Measurements from ENCODE around the gene SERPINF2. TPM values are rescaled to one million over a fixed set of nuclear protein-coding genes. Genes with fewer than 3 reads are reported as not detected.
A peak's percentile ranks its signal among the peaks of the same experiment; 100 is the strongest.
"Not testable (repeated sequence)": the region's sequence is repeated elsewhere in the genome, so short reads cannot be mapped to it uniquely, and the experiment has no call there.

Gene SERPINF2
- polyA plus RNA-seq (2013, experiment 1 of 2; ENCODE audit: insufficient read length), result 0.17 TPM
- 0.20 TPM for polyA plus RNA-seq (2013, experiment 2 of 2; ENCODE audit: insufficient read length)

DNA sequence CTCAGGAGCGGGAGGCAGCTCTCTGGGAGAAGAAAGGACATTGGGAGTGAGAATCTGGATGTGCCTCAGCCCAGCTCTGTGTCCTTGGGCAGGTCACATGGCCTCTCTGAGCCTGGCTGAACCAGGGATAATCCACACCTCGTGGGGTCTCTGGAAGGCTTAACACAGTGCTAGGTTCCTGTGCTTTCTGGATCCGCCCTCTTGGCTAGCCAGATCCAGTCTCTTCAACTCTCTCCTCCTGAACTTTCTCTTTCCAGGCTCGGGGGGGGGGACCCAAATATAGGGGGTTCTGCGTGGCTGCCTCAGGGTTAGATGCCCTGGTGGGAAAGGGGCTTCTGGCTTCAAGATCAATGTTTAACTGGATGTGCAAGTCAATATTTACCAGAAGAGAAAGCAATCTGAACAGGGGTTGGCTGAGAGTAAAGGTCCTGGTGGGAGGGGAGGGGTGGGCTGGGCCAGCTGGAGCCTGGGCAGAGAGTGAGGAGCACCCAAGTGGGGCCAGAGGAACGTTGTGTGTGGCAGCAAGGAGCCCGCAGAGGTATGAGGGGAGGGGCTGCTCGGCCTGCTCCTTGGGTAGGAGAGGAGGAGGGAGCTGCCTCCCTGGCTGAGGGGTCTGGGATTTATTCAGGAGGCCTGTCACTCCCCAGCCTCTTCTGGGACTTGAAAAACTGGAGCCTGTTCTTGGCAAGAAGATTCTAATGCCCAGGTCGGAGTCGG is at the start of gene SERPINF2:
Gene SERPINF2, plus strand, starts transcription at position 501 of the 717 bp plus-strand sequence. CDS start 2,125 bp downstream, outside the sequence.
- DNase-seq, result no peak

GRCh38 chr17:1693339-1693738 is 49.3 kb upstream of the SERPINF2 start:
- DNase-seq, result peak; percentile 19

GRCh38 chr17:1695365-1695764 is 47.3 kb upstream of the SERPINF2 start:
- no peak for DNase-seq

DNA sequence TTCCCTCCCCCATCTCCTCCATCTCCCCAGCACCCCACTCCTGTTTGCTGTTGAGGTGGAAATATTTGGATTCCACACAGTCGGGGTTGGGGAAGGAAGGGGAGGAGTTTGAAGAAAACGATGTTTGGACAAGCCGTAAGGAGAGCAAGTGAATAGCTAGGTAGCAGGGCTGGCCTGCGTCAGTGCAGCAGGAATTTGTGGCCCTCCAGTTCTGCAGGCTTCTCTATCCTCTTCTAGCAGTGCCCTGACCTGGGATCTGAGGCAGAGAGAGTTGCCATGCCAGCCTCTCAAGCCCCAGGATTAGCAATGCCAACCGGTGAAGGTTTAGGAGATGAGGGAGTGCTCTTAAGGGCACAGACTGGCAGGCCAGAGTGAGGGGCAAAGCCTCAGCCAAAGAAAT is 45.0 kb upstream of the SERPINF2 start:
- DNase-seq, result no peak

GRCh38 chr17:1699891-1700290 is 42.8 kb upstream of the SERPINF2 start:
- not testable (repeated sequence) for DNase-seq

DNA sequence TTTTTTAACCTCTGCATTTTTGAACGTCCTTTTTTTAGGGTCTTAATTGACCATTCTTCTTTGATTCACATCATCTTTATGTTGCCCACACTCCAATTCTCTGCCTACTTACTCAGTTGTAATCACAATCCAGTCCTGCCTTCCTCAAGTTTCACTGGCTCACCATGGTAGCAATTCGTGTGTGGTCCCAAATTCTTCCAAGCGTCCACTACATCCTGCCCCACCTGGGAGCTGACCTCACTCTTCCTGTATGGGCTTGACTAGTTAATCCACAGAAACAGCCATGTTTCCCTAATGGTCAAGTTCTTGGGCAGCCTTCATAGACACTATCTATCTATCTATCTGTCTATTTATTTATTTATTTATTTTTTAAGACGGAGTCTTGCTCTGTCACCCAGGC is 39.6 kb upstream of the SERPINF2 start:
- no peak for DNase-seq

DNA sequence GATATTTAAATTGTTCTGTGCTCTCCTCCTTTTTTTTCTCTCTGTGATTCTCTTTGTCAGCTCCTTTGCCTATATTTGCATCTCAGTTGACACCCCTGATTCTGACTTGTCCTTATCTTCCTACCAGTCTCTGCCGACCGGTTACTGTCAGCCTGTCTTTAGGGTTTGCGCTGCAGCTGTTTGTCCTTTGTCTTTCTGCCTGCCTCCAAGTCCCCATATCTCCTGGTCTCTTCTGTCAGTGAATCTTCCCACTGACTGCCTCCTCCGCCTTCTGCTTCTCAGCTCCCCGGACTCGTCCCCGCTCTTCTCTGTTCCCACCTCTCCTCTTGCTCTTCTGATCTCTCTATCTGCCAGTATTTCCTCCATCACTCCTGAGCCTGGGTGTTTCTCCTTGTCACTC is 37.7 kb upstream of the SERPINF2 start:
- no peak for DNase-seq

- DNase-seq, result no peak
Measured at GRCh38 chr17:1707107-1707506, 35.6 kb upstream of the SERPINF2 start.

GRCh38 chr17:1708791-1709346 is 33.8 kb upstream of the SERPINF2 start:
- not testable (repeated sequence) for DNase-seq

DNA sequence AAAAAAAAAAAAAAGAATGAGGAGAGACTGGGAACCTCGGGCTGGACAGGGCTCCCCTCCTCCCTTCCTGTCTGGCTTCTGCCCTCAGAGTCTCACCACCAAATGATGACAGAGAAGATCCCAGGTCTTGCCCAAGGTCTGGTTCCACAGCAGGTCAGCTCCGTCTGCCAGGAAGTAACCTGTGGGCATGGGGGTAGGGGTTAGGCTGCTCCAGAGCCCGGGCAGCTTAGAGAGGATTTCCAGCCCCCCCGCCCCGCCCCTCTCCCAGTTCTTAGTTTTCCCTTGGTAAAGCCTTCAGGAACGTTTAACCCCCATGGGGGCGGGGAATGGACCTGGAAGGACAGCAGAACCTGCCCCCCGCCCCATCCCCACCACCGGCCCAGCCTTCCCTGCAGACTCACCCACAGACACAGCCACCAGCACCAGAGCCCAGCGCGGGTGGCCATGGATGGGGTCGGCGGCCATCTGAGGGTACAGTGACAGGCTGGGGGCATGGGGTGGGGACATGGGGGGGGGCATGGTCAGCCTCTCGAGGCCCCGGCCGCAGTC is 33.2 kb upstream of the SERPINF2 start:
- DNase-seq, result no peak

DNA sequence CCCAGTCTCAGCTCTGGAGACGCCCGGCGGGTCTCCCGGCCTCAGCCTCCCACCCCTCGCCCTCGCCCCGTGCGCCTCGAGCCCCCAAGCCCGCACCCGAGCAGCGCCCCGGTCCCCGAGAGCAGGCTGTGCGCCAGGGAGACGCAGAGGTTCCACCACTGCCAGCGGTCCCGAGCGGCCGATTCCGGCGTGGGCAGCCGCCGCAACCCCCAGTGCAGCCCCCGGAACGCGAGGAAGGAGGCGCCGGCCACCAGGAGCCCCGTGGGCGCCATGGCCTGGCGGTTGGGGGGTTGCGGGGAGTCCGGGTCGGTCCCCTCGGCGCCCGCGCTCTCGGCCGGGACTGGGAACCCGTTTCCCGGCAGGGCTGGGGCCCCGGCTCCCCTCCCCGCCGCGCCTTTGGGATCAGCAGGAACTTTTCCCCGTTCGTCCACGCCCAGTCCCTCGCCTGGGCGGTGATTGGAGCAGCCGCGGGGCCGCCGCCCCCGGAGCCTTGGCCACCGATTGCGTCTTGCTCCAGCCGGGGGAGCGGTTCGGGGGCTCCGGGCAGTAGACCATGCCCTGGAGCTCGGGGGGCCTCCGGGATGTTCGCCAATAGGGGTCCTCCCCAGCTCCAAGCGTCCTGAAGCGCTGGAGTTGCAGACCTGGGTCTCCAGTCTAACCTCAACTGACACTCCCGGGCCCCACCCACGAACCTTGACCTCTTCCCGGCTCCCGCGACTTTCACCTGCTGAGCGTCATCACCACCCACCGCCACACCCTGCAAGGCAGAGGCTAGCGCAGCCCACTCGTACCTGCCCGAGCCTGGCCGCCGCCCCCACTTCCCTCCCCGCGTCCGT is 32.5 kb upstream of the SERPINF2 start, which contains the start of gene TLCD2:
Gene TLCD2, minus strand, starts transcription at position 407 of the 836 bp plus-strand sequence. Its CDS starts 135 bp downstream, at position 272.
- peak; percentile 81 for DNase-seq

DNA sequence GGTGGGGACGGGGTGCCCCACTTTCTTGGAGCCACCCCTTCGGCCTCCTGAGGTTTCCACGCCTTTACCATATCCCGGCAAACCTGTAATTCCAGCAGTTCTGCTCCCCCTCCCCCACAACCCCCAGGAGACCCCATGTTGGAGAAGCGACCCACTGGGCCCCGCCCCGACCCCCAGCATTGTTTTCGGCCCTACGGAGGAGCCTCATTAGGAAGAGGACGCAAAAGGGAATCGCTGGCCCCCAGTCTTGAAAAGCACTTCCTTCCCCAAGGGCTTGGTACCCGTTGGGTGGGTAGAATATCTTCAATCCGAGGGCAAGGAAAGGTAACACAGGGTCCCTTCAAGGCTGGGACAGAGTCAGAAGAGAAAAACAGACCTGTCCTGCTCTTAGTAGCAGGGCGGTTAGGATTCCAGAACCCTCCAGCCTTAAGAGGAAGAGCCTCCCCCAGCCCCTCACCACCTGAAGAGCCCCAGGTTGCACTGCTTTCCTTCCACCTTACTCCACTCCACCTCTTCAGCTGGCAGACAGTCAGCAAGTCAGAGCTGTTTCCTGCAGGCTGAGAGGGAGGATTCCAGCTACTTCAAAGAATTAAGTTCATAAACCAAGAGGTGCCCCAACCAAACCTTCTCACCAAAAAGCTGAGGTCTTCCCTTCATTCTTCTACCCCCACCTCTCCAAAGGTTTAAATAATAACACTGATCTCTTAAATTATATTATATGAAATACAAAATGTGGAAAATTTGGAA is 31.7 kb upstream of the SERPINF2 start:
- peak; percentile 43 for DNase-seq

DNA sequence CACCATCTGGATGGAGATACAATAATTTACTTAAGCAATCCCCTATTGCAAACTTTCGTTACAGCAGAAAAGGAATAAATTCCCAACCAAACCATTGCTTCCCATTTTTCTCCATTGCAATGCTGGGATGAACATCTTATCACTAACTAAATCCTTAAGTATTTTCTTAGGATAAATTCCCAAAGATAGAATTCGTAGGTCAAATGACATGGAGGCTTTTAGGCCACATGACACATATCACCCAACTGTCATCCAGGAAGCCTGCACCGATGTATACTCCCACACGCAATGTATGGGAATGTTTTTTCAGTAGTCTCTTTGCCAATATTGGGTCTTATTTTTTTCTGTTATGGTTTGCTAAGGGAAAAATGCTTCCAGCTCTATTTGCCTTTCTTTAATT is 30.9 kb upstream of the SERPINF2 start:
- no peak for DNase-seq

GRCh38 chr17:1712271-1712670 is 30.4 kb upstream of the SERPINF2 start:
- no peak for DNase-seq

DNA sequence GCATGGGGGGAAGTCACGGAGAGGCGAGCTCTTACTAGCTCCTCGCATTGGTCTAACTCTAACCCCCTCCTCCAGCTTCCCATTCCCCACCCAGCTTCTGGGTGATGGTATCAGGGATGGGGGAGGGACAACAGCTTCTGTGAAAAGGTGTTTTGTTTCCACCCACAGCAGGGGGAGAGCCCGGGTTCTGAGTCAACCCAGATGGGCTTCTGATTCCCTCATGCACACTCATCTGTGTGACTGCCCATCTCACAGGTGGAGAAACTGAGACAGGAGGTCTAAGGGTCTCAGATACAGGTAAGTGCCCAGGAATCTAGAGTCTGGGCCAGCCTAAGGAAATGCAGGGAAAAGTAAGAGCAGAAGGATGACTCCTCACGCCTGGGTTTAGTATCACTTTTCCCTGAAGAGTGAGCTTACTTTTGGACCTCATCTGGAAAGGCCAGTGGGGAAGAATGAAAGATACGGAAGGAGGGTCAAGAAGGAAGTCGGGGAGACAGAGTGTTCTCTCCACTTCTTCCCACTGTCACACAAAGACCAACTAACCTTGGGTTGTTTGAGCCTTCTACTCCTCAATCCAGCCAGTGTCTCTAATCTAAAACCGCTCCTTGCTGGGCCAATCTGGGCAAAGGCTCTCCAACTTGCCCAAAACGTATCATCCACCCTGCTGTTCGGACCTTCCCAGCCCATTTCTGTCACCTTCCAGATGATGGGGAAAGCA is 29.4 kb upstream of the SERPINF2 start:
- no peak for DNase-seq

DNA sequence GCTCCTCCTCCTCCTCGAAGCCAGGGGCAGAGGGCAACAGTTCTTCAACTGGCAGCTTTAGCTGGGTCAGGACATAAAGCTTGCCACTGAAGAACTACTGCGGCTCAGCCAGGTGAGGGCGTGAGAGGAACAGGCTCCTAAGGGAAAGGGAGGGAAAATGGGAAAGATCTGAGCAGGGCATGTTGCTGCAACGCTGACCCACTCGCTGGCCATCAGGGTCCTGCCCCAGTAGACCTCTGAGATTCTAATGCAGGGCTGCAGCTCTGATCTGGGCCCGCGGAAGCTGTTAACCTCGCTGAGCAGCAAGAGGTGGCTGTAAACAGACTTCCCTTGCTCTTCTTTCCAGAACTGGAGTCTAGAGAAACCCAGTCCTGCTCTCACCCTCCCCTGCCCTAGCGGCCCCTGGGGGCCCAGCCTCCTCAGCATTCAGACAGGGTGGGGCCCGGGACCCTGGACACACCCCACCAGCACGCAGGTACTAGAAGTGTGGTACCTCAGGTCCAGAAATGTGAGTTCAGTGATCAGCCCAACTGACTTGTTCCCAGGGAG is 28.7 kb upstream of the SERPINF2 start:
- peak; percentile 39 for DNase-seq

- DNase-seq, result peak; percentile 99
Measured at GRCh38 chr17:1714427-1714979, 28.2 kb upstream of the SERPINF2 start.

DNA sequence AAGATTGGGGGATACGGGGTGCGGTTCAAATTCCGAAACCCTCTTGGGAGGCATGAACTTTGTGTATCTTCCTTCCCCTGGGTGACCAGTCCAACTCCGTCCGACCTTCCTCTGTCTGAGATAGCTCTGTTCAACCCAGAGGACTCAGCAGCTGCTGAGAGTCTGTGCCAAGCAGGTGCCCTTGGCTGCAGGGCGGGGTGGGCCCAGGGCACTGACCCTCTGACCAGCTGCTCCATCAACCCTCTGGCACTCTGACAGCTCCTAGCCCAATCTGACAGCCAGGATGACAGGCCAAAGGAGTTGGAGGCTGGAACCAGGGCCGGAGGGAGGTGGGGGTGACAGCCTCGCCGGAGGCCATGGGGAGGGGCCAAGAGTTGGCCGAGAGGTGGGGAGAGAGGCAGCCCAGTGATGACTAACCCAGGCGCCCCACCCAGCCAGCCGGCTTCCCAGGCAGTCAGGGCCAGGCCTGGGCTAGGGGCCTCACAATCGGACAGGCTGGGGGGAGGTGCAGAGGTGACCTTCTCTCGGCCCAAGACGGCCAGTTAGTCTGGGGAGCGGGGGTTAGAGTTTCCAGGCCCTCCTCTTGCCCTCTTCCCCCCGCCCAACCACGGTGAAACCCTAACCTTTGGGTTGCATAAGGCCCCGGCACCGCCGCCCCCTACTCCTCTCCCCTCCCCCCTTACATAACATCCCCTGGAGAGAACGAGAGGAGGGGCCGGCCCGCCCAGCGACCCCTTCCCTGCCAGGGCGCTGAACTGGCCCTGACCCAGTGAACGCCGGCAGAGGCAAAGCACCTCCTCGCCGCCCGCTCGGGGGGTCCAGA is 27.5 kb upstream of the SERPINF2 start:
- peak; percentile 92 for DNase-seq

DNA sequence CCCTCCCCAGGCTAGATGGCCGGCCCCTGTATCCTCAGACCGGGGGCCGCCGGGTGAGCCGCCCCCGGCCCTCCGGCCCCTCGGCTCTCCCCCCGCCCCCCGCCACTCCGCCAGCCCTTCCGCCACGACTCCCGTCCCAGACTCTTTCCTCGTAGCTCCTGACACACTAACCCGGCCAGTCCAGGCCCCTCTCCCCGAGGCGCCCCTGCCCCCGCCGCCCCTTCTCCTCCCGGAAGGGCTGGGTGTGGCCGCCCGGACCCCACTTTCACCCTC is 26.9 kb upstream of the SERPINF2 start:
- no peak for DNase-seq
